DMS79 (cell line): ENCODE data around the gene IL36RN.

Experiments used
- DNase-seq: peaks from one replicate; lab custom pipeline; 2025; lab: John Stamatoyannopoulos, UW

The IL36RN gene

GRCh38 chr2:113102133-113102532, 43.1 kb downstream of the IL36RN start:
- DNase-seq, result no peak

- DNase-seq, result no peak
Observed at GRCh38 chr2:113103277-113103676, 44.3 kb downstream of the IL36RN start.

- DNase-seq, result no peak
Observed at GRCh38 chr2:113104054-113104611, 45.1 kb downstream of the IL36RN start.

- no peak for DNase-seq
Observed at GRCh38 chr2:113105047-113105785, 46.2 kb downstream of the IL36RN start.

GRCh38 chr2:113111121-113111520, 52.1 kb downstream of the IL36RN start:
- DNase-seq, result no peak

GRCh38 chr2:113111823-113112287, 52.9 kb downstream of the IL36RN start:
- no peak for DNase-seq

- DNase-seq, result no peak
Observed at GRCh38 chr2:113112441-113112840, 53.4 kb downstream of the IL36RN start.

GRCh38 chr2:113112871-113113270, 53.9 kb downstream of the IL36RN start:
- DNase-seq, result no peak

GRCh38 chr2:113113807-113114206, 54.8 kb downstream of the IL36RN start:
- no peak for DNase-seq
